ENCODE results near the gene KCNG4. TPM values are rescaled to one million over a fixed set of nuclear protein-coding genes. Genes with fewer than 3 reads are reported as not detected.

The KCNG4 gene
- total RNA-seq, 1 experiment from 2014 or later: not detected

- POLR2A ChIA-PET: no interaction called here
- intact Hi-C loops (cut with micrococcal nuclease; ENCODE audit: unreplicated experiment) (no loop called here), in situ Hi-C loops (cut with HindIII; ENCODE audit: low pct_unique_long_range_greater_than_20kb, low sequenced_read_pairs) (no loop called here)
- no peaks in the 10 kb centered on the region for H3K9me3 ChIP-seq (ENCODE audit: control insufficient read depth, insufficient read depth, low read depth, low read length)
- H3K27me3 ChIP-seq (ENCODE audit: control insufficient read depth, insufficient read depth, low read length): no peaks in the 10 kb centered on the region
- no peak for TF ChIP-seq REST (IDR thresholded peaks at IDR 0.05; ENCODE audit: insufficient read depth in 1 of 2, low read depth in 2 of 2, low read length in 1 of 2)
- H3K4me1 ChIP-seq (ENCODE audit: control insufficient read depth, insufficient read depth, low read length): no peaks in the 10 kb centered on the region
- ATAC-seq (no peak), DNase-seq (ENCODE audit: low read depth, low spot score) (no peak)
- CTCF ChIA-PET: no interaction called here
- H3K27ac ChIP-seq (ENCODE audit: low read length): no peak overlapping the region
- BruUV-seq (replicated peaks): no TSS peak
- H3K4me3 ChIP-seq (ENCODE audit: low read depth in 2 of 2, low read length in 2 of 2): no peak overlapping the region
- no peaks in the 10 kb centered on the region for H3K36me3 ChIP-seq (ENCODE audit: control insufficient read depth, insufficient read depth, low read length)
Measured at GRCh38 chr16:84254062-84254461, 14.2 kb upstream of the KCNG4 start.

- H3K27ac ChIP-seq (ENCODE audit: low read length): no peak overlapping the region
- intact Hi-C loops (cut with micrococcal nuclease; ENCODE audit: unreplicated experiment): no loop called here
- H3K27me3 ChIP-seq (ENCODE audit: control insufficient read depth, insufficient read depth, low read length): no peaks in the 10 kb centered on the region
- H3K4me1 ChIP-seq (ENCODE audit: control insufficient read depth, insufficient read depth, low read length): no peaks in the 10 kb centered on the region
- CTCF ChIA-PET: no interaction called here
- in situ Hi-C loops (cut with HindIII; ENCODE audit: low pct_unique_long_range_greater_than_20kb, low sequenced_read_pairs): no loop called here
- no peaks in the 10 kb centered on the region for H3K36me3 ChIP-seq (ENCODE audit: control insufficient read depth, insufficient read depth, low read length)
- ATAC-seq (no peak), DNase-seq (ENCODE audit: low read depth, low spot score) (no peak)
- POLR2A ChIA-PET: no interaction called here
- BruUV-seq (replicated peaks): no TSS peak
- no peak for TF ChIP-seq POLR2AphosphoS5 (IDR thresholded peaks at IDR 0.05; ENCODE audit: low read depth, low read length)
- no peak for TF ChIP-seq TCF7L2 (IDR thresholded peaks at IDR 0.05; ENCODE audit: low read depth, low read length)
- TF ChIP-seq REST (IDR thresholded peaks at IDR 0.05; ENCODE audit: insufficient read depth in 1 of 2, low read depth in 2 of 2, low read length in 1 of 2): no peak
- no peak overlapping the region for H3K4me3 ChIP-seq (ENCODE audit: low read depth in 2 of 2, low read length in 2 of 2)
- no peaks in the 10 kb centered on the region for H3K9me3 ChIP-seq (ENCODE audit: control insufficient read depth, insufficient read depth, low read depth, low read length)
Measured at GRCh38 chr16:84253173-84253572, 13.4 kb upstream of the KCNG4 start.

- POLR2A ChIA-PET: no interaction called here
- Histone ChIP-seq H3K36me3 (ENCODE audit: control insufficient read depth, insufficient read depth, low read length) (no peaks in the 10 kb centered on the region), H3K27me3 (ENCODE audit: control insufficient read depth, insufficient read depth, low read length) (no peaks in the 10 kb centered on the region), H3K9me3 (ENCODE audit: control insufficient read depth, insufficient read depth, low read depth, low read length) (no peaks in the 10 kb centered on the region), H3K4me1 (ENCODE audit: control insufficient read depth, insufficient read depth, low read length) (no peaks in the 10 kb centered on the region), H3K27ac (ENCODE audit: low read length) (no peak overlapping the region), H3K4me3 (ENCODE audit: low read depth in 2 of 2, low read length in 2 of 2) (no peak overlapping the region)
- ATAC-seq (no peak), DNase-seq (ENCODE audit: low read depth, low spot score) (no peak)
- CTCF ChIA-PET: no interaction called here
- no peak for TF ChIP-seq CTCF (IDR thresholded peaks at IDR 0.05)
- TF ChIP-seq REST (IDR thresholded peaks at IDR 0.05; ENCODE audit: insufficient read depth in 1 of 2, low read depth in 2 of 2, low read length in 1 of 2): no peak
- no peak for TF ChIP-seq TCF7L2 (IDR thresholded peaks at IDR 0.05; ENCODE audit: low read depth, low read length)
- TF ChIP-seq POLR2AphosphoS5 (IDR thresholded peaks at IDR 0.05; ENCODE audit: low read depth, low read length): no peak
- no peak for TF ChIP-seq SIN3A (IDR thresholded peaks at IDR 0.05; ENCODE audit: borderline replicate concordance, insufficient read depth, low read depth, low read length)
- in situ Hi-C loops (cut with HindIII; ENCODE audit: low pct_unique_long_range_greater_than_20kb, low sequenced_read_pairs) (no loop called here), intact Hi-C loops (cut with micrococcal nuclease; ENCODE audit: unreplicated experiment) (no loop called here)
- BruUV-seq (replicated peaks): no TSS peak
Measured at GRCh38 chr16:84252184-84252583, 12.4 kb upstream of the KCNG4 start.
